ENCODE measurements around the gene NME1. TPM values are rescaled to one million over a fixed set of nuclear protein-coding genes. Genes with fewer than 3 reads are reported as not detected.

NME1 gene
- total RNA-seq (2021): 206 and 220 TPM in 2 replicates
- long read RNA-seq, transcript NME1-203 (5 exons, 940 nt): major isoform, 184 of 237 reads
- long read RNA-seq, transcript NME1-202 (6 exons, 986 nt): minor isoform, 29 of 237 reads
- long read RNA-seq, partial matches to known transcripts: 11 of 237 reads
- long read RNA-seq, other reads (novel, unspliced or antisense): 7 of 237 reads

DNA sequence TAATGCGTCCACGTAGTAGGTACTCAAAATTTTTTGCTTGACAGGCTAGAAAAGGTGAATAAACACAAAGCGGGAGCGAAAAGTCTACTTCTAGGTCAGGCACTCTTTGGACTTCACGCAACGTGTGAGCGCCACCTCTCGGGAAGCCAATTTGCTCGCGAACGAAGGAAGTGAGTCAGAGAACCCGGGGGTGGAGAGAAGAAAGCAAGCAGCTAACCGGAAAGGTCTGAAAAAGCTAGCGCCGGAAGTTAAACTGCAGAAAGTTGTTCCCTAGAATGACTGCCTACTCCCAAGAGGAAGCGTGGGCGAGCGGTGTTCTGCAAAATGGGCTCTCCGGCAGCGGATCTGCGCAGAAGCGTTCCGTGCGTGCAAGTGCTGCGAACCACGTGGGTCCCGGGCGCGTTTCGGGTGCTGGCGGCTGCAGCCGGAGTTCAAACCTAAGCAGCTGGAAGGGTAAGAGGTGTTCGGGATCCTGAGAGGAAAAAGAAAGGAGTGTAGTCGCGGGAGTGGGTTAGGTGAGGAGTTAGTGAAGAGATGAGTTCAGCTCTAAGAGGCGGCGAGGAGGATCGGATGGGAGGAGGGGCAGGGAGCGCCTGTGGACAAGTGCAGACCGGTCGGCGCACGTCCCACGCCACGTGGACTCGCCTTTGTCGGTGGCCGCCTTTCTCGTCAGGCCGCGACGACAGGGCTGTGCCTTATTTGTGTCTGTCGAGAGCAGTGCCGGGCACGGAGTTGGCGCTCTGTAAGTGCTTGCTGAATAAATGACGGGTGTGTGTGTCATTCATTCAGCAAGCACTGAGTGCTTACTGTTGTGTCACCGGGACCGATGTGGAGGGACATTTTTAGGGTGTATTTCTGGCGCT, at the start of gene NME1:
TSS of gene NME1 (plus strand) at position 350 of the 863 bp plus-strand sequence. CDS start 2,096 bp downstream, outside the sequence.
- Histone ChIP-seq H3K56ac (ENCODE audit: insufficient read length, low read depth, low read length) (no peak within 1 kb of the TSS), H3K4me1 (ENCODE audit: insufficient read depth, low read length) (no peaks in the 10 kb centered on the region), H2AK5ac (ENCODE audit: insufficient read length, low read length) (no peak within 1 kb of the TSS), H2BK15ac (ENCODE audit: low read depth, low read length) (no peak within 1 kb of the TSS), H3K23ac (ENCODE audit: insufficient read length, low read depth, low read length) (no peak within 1 kb of the TSS), H4K20me1 (ENCODE audit: control insufficient read depth, insufficient read depth, insufficient read length) (no peaks in the 10 kb centered on the region), H3K4me2 (ENCODE audit: insufficient read depth, insufficient read length, low read length) (peak within 1 kb of the TSS; percentile 94), H3K4ac (ENCODE audit: low read depth, low read length) (no peak within 1 kb of the TSS), H4K8ac (replicated peaks; ENCODE audit: insufficient read length, low read depth, low read length) (peak within 1 kb of the TSS; percentile 15), H2AFZ (ENCODE audit: low read length) (peak within 1 kb of the TSS; percentile 90), H3K27me3 (ENCODE audit: insufficient read depth, low read length) (no peaks in the 10 kb centered on the region), H3K27ac (ENCODE audit: insufficient read length, low read depth, low read length) (no peak within 1 kb of the TSS), H2BK12ac (ENCODE audit: insufficient read length, low read depth, low read length) (no peak within 1 kb of the TSS), H3K18ac (ENCODE audit: insufficient read length, low read depth, low read length) (peak within 1 kb of the TSS; percentile 67), H2BK20ac (ENCODE audit: low read depth, low read length, poor library complexity, severe bottlenecking) (no peak within 1 kb of the TSS), H3K9ac (ENCODE audit: extremely low read depth, insufficient read length, low read length) (peak within 1 kb of the TSS; percentile 91), H3K23me2 (ENCODE audit: insufficient read length, low read depth, low read length, poor library complexity, severe bottlenecking) (peaks cover 4% of the 10 kb centered on the region), H4K5ac (ENCODE audit: insufficient read length, low read depth, low read length) (peak within 1 kb of the TSS; percentile 69), H2BK5ac (ENCODE audit: insufficient read length, low read length) (peak within 1 kb of the TSS; percentile 1), H4K91ac (ENCODE audit: insufficient read length, low read depth, low read length) (no peak within 1 kb of the TSS), H3K14ac (ENCODE audit: insufficient read depth, low read length) (peak within 1 kb of the TSS; percentile 83), H2BK120ac (ENCODE audit: low read depth, low read length, poor library complexity, severe bottlenecking) (no peak within 1 kb of the TSS), H3K79me2 (ENCODE audit: insufficient read depth, low read length) (peaks cover 19% of the 10 kb centered on the region), H3K79me1 (ENCODE audit: insufficient read depth, low read depth, low read length, poor library complexity, severe bottlenecking) (no peaks in the 10 kb centered on the region), H3T11ph (ENCODE audit: low read length) (no peak within 1 kb of the TSS), H3K9me3 (ENCODE audit: control insufficient read depth, low read depth, low read length) (no peaks in the 10 kb centered on the region)
- no peak within 1 kb of the TSS; a peak in 1 of 5 replicates for H3K4me3 Mint-ChIP-seq
- TF ChIP-seq, protein P1, sequence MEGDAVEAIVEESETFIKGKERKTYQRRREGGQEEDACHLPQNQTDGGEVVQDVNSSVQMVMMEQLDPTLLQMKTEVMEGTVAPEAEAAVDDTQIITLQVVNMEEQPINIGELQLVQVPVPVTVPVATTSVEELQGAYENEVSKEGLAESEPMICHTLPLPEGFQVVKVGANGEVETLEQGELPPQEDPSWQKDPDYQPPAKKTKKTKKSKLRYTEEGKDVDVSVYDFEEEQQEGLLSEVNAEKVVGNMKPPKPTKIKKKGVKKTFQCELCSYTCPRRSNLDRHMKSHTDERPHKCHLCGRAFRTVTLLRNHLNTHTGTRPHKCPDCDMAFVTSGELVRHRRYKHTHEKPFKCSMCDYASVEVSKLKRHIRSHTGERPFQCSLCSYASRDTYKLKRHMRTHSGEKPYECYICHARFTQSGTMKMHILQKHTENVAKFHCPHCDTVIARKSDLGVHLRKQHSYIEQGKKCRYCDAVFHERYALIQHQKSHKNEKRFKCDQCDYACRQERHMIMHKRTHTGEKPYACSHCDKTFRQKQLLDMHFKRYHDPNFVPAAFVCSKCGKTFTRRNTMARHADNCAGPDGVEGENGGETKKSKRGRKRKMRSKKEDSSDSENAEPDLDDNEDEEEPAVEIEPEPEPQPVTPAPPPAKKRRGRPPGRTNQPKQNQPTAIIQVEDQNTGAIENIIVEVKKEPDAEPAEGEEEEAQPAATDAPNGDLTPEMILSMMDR (conservative IDR thresholded peaks at IDR 0.05): peak; percentile 85
- H3K4me1 Mint-ChIP-seq: no peaks in the 10 kb centered on the region; a peak in 1 of 4 replicates
- H3K27ac Mint-ChIP-seq: no peak within 1 kb of the TSS; a peak in 1 of 7 replicates
- peak; percentile 100 for DNase-seq
- peaks cover 8 to 32% (median 24%) of the 10 kb centered on the region in 3 experiments; a peak in 6 of 7 replicates for H3K36me3 Mint-ChIP-seq (ENCODE audit: insufficient read depth in 1 of 3, low read depth in 3 of 3)
- no peaks in the 10 kb centered on the region for H3K27me3 Mint-ChIP-seq (ENCODE audit: low read depth)
- WGBS (ENCODE audit: extremely low coverage, insufficient read length, low lambda C conversion rate): no CpG with 5 or more reads among the region's 60 CpGs
- H3K9me3 Mint-ChIP-seq: no peaks in the 10 kb centered on the region

All from H9 (cell line).